ENCODE results near the gene SNX18. TPM values are rescaled to one million over a fixed set of nuclear protein-coding genes. Genes with fewer than 3 reads are reported as not detected.

The SNX18 gene
- total and polyA plus RNA-seq, 2 of the 4 experiments (the other 2 are of a cell fraction): 31.2 to 50.0 TPM

GRCh38 chr5:54476682-54477081 is 40.9 kb upstream of the SNX18 start:
- Histone ChIP-seq H2BK120ac (ENCODE audit: low read depth, low read length) (no peak overlapping the region), H2BK15ac (ENCODE audit: low read depth, low read length) (no peak overlapping the region), H3K4ac (ENCODE audit: low read depth, low read length) (no peak overlapping the region), H3K23ac (ENCODE audit: low read depth, low read length) (no peak overlapping the region), H2AK9ac (replicated peaks; ENCODE audit: low read depth, low read length, poor library complexity) (no peak overlapping the region), H3K27ac (ENCODE audit: insufficient read depth, low read length) (no peak overlapping the region), H3K4me3 (ENCODE audit: insufficient read depth, low read depth, low read length) (no peak overlapping the region), H3K4me1 (ENCODE audit: control insufficient read depth, insufficient read depth, low read length) (no peaks in the 10 kb centered on the region), H3K79me1 (ENCODE audit: low read depth in 1 of 2, low read length in 2 of 2) (no peaks in the 10 kb centered on the region), H3K9ac (ENCODE audit: low read depth, low read length) (no peak overlapping the region), H3K14ac (replicated peaks; ENCODE audit: low read depth, low read length) (no peak overlapping the region), H2BK5ac (ENCODE audit: low read depth, low read length, poor library complexity, severe bottlenecking) (no peak overlapping the region), H3K9me1 (ENCODE audit: insufficient read depth, low read length) (no peaks in the 10 kb centered on the region), H4K5ac (ENCODE audit: low read depth, low read length) (no peak overlapping the region), H3K36me3 (ENCODE audit: control insufficient read depth, insufficient read depth, low read length) (no peaks in the 10 kb centered on the region), H3K27me3 (ENCODE audit: control insufficient read depth, insufficient read depth, low read length) (peaks cover 10% of the 10 kb centered on the region), H3K18ac (ENCODE audit: low read depth, low read length) (no peak overlapping the region; the same call in 1 of the 2 replicates), H3K56ac (ENCODE audit: extremely low read depth, insufficient read depth, low read length) (no peak overlapping the region), H2AFZ (replicated peaks; ENCODE audit: low read length, poor library complexity) (no peak overlapping the region), H3K4me2 (ENCODE audit: low read depth, low read length) (no peak overlapping the region), H4K8ac (ENCODE audit: low read depth in 2 of 2, low read length in 2 of 2) (no peak overlapping the region), H2BK20ac (ENCODE audit: low read depth, low read length) (no peak overlapping the region), H4K91ac (ENCODE audit: insufficient read depth, low read depth, low read length) (no peak overlapping the region), H2AK5ac (ENCODE audit: low read depth, low read length) (no peak overlapping the region), H4K20me1 (ENCODE audit: insufficient read depth, low read length) (no peaks in the 10 kb centered on the region), H3K9me3 (ENCODE audit: control insufficient read depth, insufficient read depth, low read length) (no peaks in the 10 kb centered on the region)
- intact Hi-C loops (cut with micrococcal nuclease): no loop called here
- no TSS peak for BruUV-seq (replicated peaks)
- in situ Hi-C loops (cut with MboI; ENCODE audit: low sequenced_read_pairs): loop anchor here (25.0 kb wide), 1 partner anchor 661 kb away; no protein-coding TSS in a partner anchor
- dilution Hi-C loops (cut with HindIII; ENCODE audit: low sequenced_read_pairs, unreplicated experiment): no loop called here
- no CpG with 5 or more reads among the region's 2 CpGs for WGBS, 2 experiments (ENCODE audit: extremely low coverage in 2 of 2, insufficient read length in 1 of 2)
- TF ChIP-seq, protein P1, sequence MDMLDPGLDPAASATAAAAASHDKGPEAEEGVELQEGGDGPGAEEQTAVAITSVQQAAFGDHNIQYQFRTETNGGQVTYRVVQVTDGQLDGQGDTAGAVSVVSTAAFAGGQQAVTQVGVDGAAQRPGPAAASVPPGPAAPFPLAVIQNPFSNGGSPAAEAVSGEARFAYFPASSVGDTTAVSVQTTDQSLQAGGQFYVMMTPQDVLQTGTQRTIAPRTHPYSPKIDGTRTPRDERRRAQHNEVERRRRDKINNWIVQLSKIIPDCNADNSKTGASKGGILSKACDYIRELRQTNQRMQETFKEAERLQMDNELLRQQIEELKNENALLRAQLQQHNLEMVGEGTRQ (IDR thresholded peaks at IDR 0.05; ENCODE audit: low read depth, low read length): no peak
- TF ChIP-seq NFE2L2 (IDR thresholded peaks at IDR 0.05; ENCODE audit: low read depth, low read length): no peak
- TF ChIP-seq CHD1 (IDR thresholded peaks at IDR 0.05; ENCODE audit: low read depth, low read length): no peak
- no peak for TF ChIP-seq RFX5 (IDR thresholded peaks at IDR 0.05; ENCODE audit: low read depth, low read length)
- TF ChIP-seq POLR2A (IDR thresholded peaks at IDR 0.05; ENCODE audit: low read depth, low read length): no peak
- no peak for TF ChIP-seq RAD21 (IDR thresholded peaks at IDR 0.05; ENCODE audit: low read length)
- TF ChIP-seq ELK1 (IDR thresholded peaks at IDR 0.05; ENCODE audit: borderline replicate concordance, low read depth, low read length): no peak
- TF ChIP-seq SMC3 (IDR thresholded peaks at IDR 0.05; ENCODE audit: low read depth, low read length): no peak
- no peak for TF ChIP-seq MXI1 (IDR thresholded peaks at IDR 0.05; ENCODE audit: borderline replicate concordance, low read depth, low read length)
- TF ChIP-seq BHLHE40 (IDR thresholded peaks at IDR 0.05; ENCODE audit: low read depth, low read length): no peak
- TF ChIP-seq CEBPB (IDR thresholded peaks at IDR 0.05; ENCODE audit: low read depth, low read length): no peak
- TF ChIP-seq RCOR1 (IDR thresholded peaks at IDR 0.05; ENCODE audit: insufficient replicate concordance, low read length): no peak
- TF ChIP-seq MAZ (IDR thresholded peaks at IDR 0.05; ENCODE audit: borderline replicate concordance, low read depth, low read length): no peak
- TF ChIP-seq MAFK (IDR thresholded peaks at IDR 0.05; ENCODE audit: low read depth, low read length): no peak
- TF ChIP-seq FOS (IDR thresholded peaks at IDR 0.05; ENCODE audit: low read depth, low read length): no peak
- TF ChIP-seq CTCF (conservative IDR thresholded peaks at IDR 0.05; ENCODE audit: low read depth, low read length): no peak
- ATAC-seq (ENCODE audit: low read depth) (no peak), DNase-seq (peak; percentile 12)
- ChIA-PET CTCF (interaction anchor here (1.1 kb wide), 1 partner anchor 12 kb away, joined by 5 read pairs; no protein-coding TSS in a partner anchor), POLR2A (ENCODE audit: unreplicated experiment) (no interaction called here)
